Measurements from ENCODE around the gene RNF224.

RNF224 gene

DNA sequence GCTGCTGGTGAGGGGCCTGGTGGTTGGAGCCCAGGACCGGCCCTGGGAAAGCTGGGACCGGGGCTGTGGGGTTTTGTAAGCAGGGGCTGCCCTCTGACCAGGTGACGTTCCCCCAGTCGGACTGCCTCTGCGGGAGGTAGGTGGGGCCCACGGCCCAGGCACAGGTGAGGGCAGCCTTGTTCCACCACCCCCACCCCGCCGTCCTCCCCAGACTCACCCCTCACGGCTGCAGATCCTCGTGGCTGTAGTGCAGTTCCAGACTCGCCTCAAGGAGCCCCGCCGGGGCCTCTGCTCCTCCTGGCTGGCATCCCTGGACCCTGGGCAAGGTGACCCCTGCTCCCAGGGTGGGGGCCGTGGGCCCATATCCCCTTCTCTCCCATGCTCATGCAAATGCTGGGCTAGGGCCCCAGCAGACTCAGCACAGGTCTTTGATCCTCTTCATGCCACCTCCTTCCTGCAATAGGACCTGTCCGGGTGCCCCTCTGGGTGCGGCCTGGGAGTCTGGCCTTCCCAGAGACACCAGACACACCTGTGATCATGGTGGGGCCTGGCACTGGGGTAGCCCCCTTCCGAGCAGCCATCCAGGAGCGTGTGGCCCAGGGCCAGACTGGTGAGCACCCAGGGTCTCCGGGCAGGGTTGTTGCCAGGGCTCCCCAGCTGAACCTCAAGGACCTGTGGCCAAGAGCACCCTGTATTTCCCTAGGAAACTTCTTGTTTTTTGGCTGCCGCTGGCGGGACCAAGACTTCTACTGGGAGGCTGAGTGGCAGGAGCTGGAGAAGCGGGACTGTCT, 11.9 kb upstream of the RNF224 start:
- DNase-seq, result no peak

GRCh38 chr9:137216188-137216965, 10.9 kb upstream of the RNF224 start:
- DNase-seq, result no peak

DNA sequence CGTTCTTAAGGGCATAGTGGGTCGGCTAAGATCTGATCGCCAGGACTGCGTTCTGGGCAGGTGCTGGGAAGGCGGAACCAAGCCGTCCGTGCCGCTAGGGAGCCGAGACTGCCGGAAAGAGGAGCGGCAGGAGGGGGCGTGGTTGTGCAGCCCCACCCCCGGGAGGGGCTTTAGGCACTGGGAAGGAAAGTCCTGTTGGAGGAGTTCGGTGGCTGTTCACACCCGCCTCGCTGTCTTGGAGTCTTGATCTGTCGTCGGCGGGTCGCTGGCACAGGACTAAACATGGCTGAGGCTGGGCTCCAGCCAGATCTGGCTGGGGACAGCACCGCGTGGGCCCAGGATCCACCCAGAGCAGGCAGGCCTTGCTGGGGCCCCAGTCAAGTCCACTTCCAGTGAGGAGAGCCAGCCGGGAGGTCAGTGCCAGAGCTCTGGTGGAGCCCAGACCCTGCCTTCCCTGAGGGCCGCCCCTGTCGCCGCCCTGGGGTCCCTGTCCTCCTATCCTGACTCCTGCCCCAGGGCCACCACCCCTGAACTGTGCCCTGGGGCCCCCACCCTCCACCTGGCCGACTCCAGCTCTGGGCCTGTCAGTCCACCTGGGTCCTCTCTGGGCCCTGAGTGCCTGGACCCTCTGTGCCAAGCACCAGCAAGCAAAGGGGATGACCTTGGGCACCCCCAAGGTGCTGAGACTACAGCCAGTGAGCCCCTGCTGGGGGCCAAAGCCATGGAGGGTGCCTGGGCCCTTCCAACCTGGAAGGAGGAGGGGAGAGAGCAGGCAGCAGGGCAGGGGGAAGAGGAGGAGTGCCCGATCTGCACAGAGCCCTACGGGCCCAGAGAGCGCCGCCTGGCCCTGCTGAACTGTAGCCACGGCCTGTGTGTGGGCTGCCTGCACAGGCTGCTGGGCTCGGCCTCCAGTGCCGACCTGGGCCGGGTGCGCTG, 9.8 kb upstream of the RNF224 start:
- DNase-seq, result no peak

DNA sequence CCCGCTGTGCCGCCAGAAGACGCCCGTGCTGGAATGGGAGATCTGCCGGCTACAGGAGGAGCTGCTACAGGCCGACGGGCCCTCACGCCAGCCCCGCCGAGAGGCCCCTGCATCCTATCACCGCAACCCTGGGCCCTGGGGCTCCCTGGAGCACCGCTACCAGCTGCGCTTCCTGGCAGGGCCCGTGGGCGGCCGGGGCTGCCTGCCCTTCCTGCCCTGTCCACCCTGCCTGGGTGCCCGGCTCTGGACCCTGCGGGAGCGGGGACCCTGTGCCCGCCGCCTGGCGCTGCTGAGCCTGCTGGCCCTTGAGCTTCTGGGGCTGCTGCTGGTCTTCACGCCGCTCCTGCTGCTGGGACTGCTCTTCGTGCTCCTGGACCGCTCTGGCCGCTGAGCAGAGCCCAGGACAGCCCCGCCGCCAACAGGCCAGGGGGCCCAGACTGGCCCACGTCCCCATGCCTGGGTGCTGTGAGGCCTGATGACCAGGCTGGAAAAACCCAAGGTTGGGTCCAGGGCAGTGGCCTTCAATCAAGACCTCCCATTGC, 9.0 kb upstream of the RNF224 start:
- no peak for DNase-seq

- DNase-seq, result no peak
These were observed 8.5 kb upstream of the RNF224 start for GRCh38 chr9:137218754-137219271.

GRCh38 chr9:137219757-137220316, 7.5 kb upstream of the RNF224 start:
- no peak for DNase-seq

DNA sequence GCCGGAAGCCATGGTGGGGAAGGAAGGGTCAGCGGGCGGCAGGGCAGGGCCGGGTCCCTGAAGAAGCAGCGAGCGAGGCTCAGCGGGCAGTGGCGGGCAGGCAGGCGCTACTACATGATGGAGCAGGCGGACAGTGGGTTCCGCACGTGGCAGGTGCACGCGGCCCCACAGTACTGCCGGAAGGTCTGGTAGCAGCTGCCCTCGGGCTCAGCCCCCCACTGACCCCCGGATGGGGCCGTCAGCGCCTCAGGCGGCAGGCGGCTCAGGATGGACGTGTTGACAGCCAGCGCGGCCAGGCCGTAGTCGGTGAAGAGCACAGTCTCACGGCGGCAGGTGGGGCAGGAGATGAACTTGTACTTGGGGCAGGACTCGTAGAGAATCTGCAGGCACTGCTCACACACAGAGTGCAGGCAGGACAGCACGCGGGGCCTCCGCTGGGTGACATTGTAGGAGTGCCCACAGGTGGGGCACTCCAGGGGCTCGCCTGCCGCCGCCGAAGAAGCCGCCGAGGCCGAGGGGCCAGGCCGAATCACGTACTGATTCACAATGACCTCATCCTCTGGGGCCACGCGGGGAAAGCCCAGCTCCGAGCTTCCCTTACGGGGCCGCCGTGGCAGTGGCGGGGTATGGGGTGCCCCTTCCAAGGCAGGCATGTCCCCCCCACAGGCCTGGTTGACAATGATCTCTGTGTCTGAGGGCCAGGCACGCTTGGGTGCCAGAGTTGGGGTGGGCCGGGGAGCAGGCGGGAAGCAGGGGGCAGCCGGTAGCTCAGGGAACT, 6.8 kb upstream of the RNF224 start:
- DNase-seq, result no peak

- no peak for DNase-seq
These were observed 6.2 kb upstream of the RNF224 start for GRCh38 chr9:137221095-137221505.

- no peak for DNase-seq
These were observed 5.7 kb upstream of the RNF224 start for GRCh38 chr9:137221506-137222111.

DNA sequence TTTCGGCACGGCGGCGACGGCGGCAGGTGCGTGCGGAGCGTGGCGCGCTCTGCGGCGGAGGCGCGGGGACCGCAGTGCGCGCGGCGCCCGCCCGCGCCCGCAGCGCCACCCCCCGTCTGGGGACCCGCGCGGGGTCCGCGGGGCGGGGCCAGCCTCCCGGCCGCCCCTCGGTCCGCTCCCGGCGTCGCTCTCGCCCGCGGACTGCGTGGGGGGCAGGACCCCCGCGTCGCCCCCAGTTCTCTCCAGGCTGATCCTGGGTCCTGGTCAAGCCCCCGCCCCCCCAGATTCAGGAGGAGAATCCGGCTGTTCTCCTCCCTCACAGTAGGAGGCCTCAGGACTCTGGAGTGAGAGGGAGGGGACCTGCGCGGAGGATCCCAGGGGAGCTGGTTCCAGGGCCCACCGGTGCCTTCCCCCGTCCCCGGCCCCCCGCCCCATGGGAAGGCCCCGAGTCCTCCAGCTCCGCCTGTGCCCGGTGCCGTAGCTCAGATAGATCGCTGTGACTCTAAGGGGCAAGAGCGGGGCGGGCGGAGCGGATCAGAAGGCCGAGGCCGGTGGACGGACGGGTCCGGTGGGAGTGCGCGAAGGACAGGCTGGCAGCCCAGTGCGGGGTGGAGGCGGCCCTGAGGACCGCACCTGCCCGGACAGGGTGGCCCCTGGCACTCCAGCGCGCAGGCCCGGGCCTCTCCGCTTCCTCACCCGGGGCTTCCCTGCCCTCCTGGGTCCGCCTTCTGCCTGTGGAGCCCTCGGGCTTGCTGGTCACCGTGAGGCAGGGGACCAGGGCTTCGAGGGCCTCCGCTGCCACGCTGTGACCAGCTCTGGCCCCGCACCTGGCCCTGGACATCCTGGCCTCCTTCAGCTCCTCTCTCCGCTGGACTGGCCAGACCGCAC, 4.9 kb upstream of the RNF224 start, which contains the start of gene RNF208:
RNF208 (minus strand) TSS at position 51 of the 888 bp plus-strand sequence. CDS start 1,028 bp downstream, outside the sequence.
- no peak for DNase-seq

GRCh38 chr9:137223078-137223970, 4.0 kb upstream of the RNF224 start:
- DNase-seq, result peak; percentile 97

- DNase-seq, result no peak
These were observed 2.2 kb upstream of the RNF224 start, which contains the start of gene CYSRT1 for GRCh38 chr9:137224830-137225694. Gene CYSRT1 (plus strand): TSS chr9:137225174. CDS start chr9:137225622, 448 bp downstream.

DNA sequence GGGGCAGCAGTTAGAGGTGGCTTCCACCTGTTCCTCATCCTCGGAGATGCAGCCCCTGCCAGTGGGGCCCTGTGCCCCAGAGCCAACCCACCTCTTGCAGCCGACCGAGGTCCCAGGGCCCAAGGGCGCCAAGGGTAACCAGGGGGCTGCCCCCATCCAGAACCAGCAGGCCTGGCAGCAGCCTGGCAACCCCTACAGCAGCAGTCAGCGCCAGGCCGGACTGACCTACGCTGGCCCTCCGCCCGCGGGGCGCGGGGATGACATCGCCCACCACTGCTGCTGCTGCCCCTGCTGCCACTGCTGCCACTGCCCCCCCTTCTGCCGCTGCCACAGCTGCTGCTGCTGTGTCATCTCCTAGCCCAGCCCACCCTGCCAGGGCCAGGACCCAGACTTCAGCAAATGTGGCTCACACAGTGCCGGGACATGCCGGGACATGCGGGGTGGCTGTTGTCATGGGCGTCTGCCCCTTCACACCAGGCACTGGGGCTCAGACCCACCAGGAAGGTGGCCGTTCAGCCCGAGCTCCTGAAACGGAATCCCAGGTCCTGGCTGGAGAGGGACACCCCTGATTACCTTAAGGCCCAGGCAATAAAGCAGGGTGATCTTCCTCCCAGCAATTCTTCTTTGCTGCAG, 1.5 kb upstream of the RNF224 start:
- DNase-seq, result no peak

DNA sequence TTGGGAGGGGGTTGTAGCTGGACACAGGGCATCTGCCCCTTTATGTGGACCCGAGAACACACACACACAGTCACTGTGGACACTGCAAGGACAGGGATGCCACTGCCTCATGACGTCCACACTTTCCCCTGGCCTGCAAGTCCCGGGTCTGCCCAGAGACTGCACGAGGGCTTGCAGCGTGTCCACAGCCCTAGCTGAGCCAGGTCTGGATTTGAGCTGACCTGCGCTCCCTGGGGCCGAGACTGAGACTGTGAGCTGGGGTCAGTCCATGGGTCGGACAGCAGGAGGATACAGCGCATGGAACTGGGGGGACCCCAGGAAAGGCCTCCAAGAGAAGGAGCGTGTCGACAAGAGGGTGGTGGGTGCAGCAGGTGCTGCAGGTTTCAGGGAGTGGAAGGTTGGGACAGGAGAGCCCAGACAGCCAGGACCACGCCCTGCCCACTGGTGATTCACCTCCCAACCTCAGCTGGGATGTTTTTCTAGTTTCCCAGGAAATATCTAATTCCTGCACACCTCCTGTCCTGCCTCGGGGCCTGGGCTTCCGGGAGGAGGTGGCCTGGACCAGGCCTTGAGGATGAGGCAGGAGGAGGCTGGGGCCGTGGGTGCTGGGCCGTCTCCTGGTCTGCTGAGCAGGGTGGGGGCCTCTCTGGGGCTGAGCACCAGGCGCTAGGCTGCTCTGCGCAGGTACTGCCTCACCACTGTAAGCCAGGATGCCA, 806 bp upstream of the RNF224 start:
- no peak for DNase-seq

GRCh38 chr9:137227853-137228505, 677 bp downstream of the RNF224 start:
- no peak for DNase-seq

- no peak for DNase-seq
These were observed 1.2 kb downstream of the RNF224 start for GRCh38 chr9:137228506-137228967.
